Right renal pelvis (tissue), 4 donors: ENCODE measurements around the gene RASA4. TPM values are rescaled to one million over a fixed set of nuclear protein-coding genes. Genes with fewer than 3 reads are reported as not detected.
"Not testable (repeated sequence)": the region's sequence is repeated elsewhere in the genome, so short reads cannot be mapped to it uniquely, and the experiment has no call there.

Source experiments
- DNase-seq, 4 donors: peaks; one replicate each; pipeline ENCODE4 v3.0.0-alpha.2; 2013; ENCODE audit warnings: low read depth in 4 of 4, low spot score in 3 of 4, missing footprints in 1 of 4
- polyA plus RNA-seq, 4 donors: library from polyadenylated mRNA; unstranded; fragments of 120-200 nt; gene quantifications; one replicate each; pipeline ENCODE4 v1.2.1, GENCODE V29; 2013; ENCODE audit not compliant: insufficient read length in 4 of 4

The RASA4 gene
- polyA plus RNA-seq, 4 donors: 23.9 to 42.4 (median 31.8) TPM

GRCh38 chr7:102609734-102610133, 6.8 kb downstream of the RASA4 start:
- not testable (repeated sequence) for DNase-seq

GRCh38 chr7:102606848-102607247, 9.7 kb downstream of the RASA4 start:
- not testable (repeated sequence) for DNase-seq

- not testable (repeated sequence) for DNase-seq
Observed at GRCh38 chr7:102604431-102605145, 12.0 kb downstream of the RASA4 start.

GRCh38 chr7:102602317-102602716, 14.2 kb downstream of the RASA4 start:
- DNase-seq: not testable (repeated sequence)

GRCh38 chr7:102599699-102600098, 16.9 kb downstream of the RASA4 start:
- DNase-seq: not testable (repeated sequence)

GRCh38 chr7:102596036-102596435, 20.5 kb downstream of the RASA4 start:
- not testable (repeated sequence) for DNase-seq

- DNase-seq: not testable (repeated sequence)
Observed at GRCh38 chr7:102593637-102594334, 22.8 kb downstream of the RASA4 start.

- not testable (repeated sequence) for DNase-seq
Observed at GRCh38 chr7:102592477-102593019, 24.0 kb downstream of the RASA4 start.

GRCh38 chr7:102589857-102590256, 26.7 kb downstream of the RASA4 start:
- not testable (repeated sequence) for DNase-seq

- not testable (repeated sequence) for DNase-seq
Observed at GRCh38 chr7:102583495-102583894, 33.1 kb downstream of the RASA4 start.

GRCh38 chr7:102581722-102582121, 34.8 kb downstream of the RASA4 start:
- not testable (repeated sequence) for DNase-seq

- not testable (repeated sequence) for DNase-seq
Observed at GRCh38 chr7:102578486-102578885, 38.1 kb downstream of the RASA4 start.

- DNase-seq: not testable (repeated sequence)
Observed at GRCh38 chr7:102577315-102578240, 39.0 kb downstream of the RASA4 start.

- not testable (repeated sequence) for DNase-seq
Observed at GRCh38 chr7:102576363-102576762, 40.2 kb downstream of the RASA4 start.

- DNase-seq: not testable (repeated sequence)
Observed at GRCh38 chr7:102574607-102575006, 41.9 kb downstream of the RASA4 start.

- peak; percentile 67 to 88 (median 78) for DNase-seq
Observed at GRCh38 chr7:102572261-102573239, 44.0 kb downstream of the RASA4 start, which contains the start of gene POLR2J3. Gene POLR2J3 (minus strand): TSS chr7:102572583. CDS start chr7:102572521, 62 bp downstream.

- DNase-seq: not testable (repeated sequence)
Observed at GRCh38 chr7:102568620-102569019, 47.9 kb downstream of the RASA4 start.

- DNase-seq: not testable (repeated sequence)
Observed at GRCh38 chr7:102550808-102551422, 65.6 kb downstream of the RASA4 start, which contains the start of gene SPDYE2. Gene SPDYE2 (plus strand): TSS chr7:102551226. CDS start chr7:102553256, 2,030 bp downstream.
